ENCODE results near the gene AGPAT3. TPM values are rescaled to one million over a fixed set of nuclear protein-coding genes. Genes with fewer than 3 reads are reported as not detected.
"Not testable (repeated sequence)": the region's sequence is repeated elsewhere in the genome, so short reads cannot be mapped to it uniquely, and the experiment has no call there.

Gene AGPAT3
- polyA plus RNA-seq, 1 donor: 37.6 TPM

GRCh38 chr21:43835050-43835449 lies 30.0 kb upstream of the AGPAT3 start:
- DNase-seq: no peak

- no peak for DNase-seq
Observed at GRCh38 chr21:43835861-43836260, 29.2 kb upstream of the AGPAT3 start.

DNA sequence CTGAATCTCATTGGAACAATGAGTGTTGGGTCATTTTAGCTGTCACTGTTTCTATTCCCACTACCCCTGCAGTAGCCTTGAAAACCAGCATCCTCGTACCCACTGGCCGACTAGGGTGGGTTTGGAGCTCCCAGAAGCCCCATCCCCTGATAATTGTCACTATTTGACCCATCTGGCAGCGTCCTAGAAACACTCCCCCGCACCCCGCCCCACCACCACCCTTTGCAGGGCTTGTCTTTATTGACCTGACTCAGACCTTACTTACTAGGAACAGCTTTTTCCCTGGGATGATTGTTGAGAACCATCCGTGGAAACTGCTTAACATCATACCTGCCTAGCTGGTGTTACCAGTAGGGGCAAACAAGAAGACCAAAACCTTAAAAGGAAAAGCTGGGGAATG lies 28.4 kb upstream of the AGPAT3 start:
- no peak for DNase-seq

DNA sequence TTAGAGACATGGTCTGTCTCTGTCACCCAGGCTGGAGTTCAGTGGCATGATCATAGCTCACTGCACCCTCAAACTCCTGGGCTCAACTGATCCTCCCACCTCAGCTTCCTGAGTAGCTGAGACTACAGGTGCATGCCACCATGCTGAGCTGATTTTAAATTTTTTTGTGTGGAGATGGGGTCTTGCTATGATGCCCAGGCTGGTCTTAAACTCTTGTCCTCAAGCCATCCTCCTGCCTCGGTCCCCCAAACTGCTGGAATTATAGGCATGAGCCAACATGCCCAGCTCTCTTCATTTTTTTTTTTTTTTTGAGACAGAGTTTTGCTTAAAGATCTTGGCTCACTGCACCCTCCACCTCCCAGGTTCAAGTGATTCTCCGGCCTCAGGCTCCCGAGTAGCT lies 24.8 kb upstream of the AGPAT3 start:
- no peak for DNase-seq

- DNase-seq: no peak
Observed at GRCh38 chr21:43842742-43843141, 22.3 kb upstream of the AGPAT3 start.

DNA sequence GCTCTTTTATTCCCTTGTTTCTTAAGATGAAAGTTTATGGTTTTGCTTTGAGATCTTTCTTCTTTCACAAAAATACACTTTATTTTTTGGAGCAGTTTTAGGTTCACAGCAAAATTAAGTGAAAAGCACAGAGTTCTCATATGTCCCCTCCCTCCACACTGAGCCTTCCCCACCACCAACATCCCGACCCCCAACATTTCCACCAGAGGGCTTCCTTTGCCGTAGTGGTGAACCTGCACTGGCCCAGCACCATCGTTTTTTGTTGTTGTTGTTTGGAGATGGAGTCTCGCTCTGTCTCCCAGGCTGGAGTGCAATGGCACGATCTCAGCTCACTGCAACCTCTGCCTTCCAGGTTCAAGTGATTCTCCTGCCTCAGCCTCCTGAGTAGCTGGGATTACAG lies 20.1 kb upstream of the AGPAT3 start:
- DNase-seq: not testable (repeated sequence)

DNA sequence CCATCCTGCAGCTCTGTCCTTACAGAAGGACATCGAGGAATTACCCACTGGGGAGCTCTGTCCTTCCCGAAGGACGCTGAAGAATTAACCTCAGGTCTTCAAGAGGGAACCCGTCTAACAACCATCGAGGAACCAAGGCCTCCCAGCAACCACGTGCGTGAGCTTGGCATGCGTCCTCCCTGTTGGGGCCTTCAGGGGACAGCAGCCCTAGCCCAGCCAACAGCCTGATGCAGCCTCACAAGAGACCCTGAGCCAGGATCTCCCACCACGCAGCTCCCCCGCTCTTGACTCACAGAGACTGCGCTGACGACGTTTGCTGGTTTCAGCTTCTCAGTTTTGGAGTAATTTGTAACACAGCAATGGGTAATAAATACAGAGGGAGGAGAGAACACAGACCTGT lies 19.6 kb upstream of the AGPAT3 start:
- no peak for DNase-seq

GRCh38 chr21:43846430-43846829 lies 18.6 kb upstream of the AGPAT3 start:
- DNase-seq: no peak

GRCh38 chr21:43847301-43847700 lies 17.7 kb upstream of the AGPAT3 start:
- DNase-seq: no peak

DNA sequence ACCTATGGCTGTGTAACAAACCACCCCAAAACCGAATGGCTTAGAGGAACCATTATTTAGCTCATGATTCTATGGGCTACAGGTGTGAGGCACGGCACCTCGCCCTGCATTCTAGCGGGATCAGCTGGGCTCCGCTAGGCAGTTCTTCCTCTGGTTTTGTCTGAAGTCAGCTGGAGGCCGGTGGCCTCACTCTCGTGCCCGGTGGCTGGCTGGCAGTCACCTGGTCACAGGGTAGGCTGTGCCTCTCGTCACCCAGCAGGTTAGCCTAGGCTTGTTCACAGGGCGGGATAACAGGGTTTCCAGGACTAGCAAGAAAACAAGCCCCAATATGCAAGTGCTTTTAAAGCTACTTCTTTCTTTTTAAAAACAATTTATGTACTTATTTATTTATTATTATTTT lies 16.3 kb upstream of the AGPAT3 start:
- DNase-seq: no peak

DNA sequence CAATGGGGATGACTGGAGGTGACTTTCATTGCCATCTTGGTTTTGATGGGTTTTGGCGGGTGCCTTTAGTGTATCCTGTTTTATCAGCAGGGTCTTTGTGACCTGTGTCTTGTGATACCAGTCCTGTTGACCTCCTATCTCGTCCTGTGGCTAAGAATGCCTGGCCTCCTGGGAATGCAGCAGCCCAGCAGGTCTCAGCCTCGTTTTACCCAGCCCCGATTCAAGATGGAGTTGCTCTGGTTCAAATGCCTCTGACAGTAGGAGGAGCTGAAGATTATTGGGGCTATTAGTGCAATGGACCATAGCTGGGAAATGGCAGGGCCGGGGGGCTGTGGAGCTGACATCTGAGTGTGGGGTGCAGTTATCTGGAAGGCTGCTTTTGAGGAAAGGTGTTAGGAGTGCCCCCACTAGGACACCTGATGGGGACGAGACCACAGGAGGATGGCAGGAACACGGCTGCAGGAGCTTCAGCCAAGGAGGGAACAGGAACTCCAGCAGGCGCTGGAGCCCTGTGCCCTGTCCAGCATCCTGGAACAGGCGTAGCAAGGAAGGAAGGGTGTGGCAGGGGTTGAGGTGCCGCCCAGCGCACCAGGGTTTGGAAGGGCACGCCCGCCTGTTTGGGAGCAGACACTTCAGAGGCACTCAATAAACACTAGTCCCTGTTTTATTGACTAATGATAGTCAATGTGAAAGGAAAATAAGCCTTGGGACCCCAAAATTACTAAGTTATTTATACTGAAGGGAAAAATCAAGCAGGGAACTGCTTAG lies 15.3 kb upstream of the AGPAT3 start:
- no peak for DNase-seq

DNA sequence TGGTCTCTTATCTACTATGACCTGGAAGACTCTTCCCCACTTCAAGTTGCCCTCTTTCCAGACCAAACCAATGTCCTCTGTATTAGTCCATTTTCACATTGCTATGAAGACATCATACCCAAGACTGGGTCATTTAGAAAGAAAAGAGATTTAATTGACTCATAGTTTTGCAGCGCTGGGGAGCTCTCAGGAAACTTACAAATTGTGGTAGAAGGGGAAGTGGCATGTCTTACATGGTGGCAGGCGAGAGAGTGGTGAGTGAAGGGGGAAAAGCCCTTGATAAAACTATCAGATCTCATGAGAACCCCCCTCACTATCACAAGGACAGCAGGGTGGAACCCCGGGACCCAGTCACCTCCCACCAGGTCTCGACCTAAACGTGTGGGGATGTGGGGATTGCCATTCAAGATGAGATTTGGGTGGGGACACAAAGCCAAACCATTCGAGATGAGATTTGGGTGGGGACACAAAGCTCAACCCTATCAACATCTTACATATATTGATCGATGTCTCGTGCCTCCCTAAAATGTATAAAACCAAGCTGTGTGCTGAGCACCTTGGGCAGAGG lies 14.2 kb upstream of the AGPAT3 start:
- DNase-seq: no peak

- DNase-seq: no peak
Observed at GRCh38 chr21:43851593-43851992, 13.4 kb upstream of the AGPAT3 start.

GRCh38 chr21:43853851-43854772 lies 10.9 kb upstream of the AGPAT3 start:
- no peak for DNase-seq

DNA sequence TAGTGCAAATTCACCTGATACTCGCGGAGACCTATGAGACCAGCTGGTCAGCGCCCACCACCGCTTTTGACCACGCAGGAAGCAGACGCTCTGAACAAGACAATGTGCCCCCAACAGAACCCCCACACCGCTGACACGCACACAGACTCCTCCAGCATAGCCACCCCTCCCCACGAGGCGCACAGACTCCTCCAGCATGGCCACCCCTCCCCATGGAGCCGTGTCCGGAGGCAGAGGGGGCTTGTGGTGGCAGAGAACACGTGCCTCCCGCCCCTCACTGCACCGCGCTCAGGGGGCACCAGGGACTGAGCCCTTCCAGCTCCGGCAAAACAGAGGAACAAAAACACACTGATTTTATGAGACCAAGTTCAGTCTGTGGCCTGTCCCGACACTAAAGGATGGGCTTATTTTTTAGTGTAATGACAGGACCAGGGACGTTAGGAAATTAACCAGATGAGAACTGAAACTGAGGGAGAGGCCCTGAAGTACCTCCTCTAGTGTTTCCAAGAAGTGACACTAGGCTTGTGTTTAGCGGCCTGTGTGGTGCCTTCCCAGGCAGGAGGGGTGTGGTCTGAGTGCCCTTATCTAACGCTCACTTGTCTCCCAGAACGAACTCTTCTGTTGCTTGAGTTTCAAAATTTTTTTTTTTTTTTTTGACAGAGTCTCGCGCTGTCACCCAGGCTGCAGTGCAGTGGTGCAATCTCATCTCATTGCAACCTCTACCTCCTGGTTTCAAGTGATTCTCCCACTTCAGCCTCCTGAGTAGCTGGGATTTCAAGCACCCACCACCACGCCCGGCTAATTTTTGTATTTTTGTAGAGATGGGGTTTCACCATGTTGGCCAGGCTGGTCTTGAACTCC lies 10.0 kb upstream of the AGPAT3 start:
- no peak for DNase-seq

DNA sequence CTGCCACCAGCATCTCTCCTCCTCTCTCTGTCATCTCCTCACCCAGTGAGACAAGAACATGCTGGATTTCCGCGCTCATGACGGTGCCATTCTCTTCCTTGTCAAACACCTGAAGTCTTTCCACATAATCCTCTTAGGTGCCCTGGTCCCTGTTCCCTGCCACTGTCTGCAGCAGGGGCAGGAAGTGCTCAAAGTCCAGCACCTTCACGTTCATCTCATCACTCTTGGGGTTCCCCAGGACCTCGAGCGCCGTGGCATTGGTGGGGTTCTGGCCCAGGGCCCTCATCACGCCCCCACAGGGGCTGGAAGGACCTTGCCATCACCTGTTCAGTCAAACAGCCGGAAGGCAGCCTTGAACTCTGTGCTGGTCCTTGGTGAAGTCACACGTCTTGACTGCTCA lies 9.1 kb upstream of the AGPAT3 start:
- no peak for DNase-seq

DNA sequence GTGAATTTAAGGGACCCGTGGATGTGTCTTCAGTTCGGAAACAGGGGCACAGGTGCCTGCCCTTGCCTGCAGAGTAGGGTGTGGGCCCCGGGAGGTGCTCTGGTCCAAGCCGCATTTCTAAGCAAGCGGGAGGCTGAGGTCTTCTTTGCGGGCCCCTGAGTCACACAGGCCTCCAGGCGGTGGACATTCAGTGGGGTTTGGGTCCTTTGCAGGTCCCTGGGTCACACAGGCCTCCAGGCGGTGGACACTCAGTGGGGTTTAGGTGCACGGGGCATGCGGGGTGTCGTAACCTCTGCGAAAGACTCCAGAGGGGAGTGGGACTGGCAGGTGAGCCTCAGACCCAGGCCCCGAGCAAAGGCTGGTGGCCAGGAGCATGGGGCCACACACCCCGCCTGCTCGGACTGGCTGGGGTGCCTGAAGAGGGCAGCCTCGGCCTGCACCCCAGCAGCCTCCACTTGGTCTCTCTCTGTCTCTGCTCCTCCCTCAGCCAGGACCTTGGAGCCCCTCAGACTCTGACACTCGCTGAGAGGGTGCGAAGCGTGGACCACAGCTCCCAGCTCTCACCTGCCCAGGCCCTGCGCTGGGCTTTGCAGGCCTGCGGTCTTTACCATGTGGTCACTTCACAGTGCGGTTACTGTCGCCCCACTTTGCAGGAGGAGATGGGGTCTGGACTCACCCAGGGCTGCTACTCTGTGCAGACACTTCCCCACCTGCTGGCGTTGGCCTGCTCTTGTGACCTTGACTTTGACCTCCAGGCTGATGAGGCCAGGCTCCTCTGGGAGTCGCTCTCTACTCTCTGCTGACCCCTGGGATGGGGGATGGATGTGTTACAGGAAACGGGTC lies 6.0 kb upstream of the AGPAT3 start:
- no peak for DNase-seq

DNA sequence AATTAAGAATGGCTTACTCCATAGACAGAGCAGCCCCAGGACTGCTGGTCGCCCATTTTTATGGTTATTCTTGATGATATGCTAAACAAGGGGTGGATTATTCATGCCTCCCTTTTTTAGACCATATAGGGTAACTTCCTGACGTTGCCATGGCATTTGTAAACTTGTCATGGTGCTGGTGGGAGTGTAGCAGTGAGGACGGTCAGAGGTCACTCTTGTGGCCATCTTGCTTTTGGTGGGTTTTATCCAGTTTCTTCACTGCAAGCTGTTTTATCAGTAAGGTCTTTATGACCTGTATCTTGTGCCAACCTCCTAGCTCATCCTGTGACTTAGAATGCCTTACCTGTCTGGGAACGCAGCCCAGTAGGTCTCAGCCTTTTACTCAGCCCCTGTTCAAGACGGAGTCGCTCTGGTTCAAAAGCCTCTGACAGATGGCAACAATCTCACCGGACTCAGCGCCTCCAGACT lies 5.2 kb upstream of the AGPAT3 start:
- DNase-seq: no peak

GRCh38 chr21:43861706-43862105 lies 3.3 kb upstream of the AGPAT3 start:
- no peak for DNase-seq

- DNase-seq: peak; percentile 34
Observed at GRCh38 chr21:43864313-43864961, 586 bp upstream of the AGPAT3 start.

All from hindlimb muscle (tissue), 1 donor.